CD14-positive monocyte (primary cell): ENCODE data around the gene EPB41L4A. TPM values are rescaled to one million over a fixed set of nuclear protein-coding genes. Genes with fewer than 3 reads are reported as not detected.

Source experiments
- DNase-seq, 3 donors: peaks; one replicate each; pipeline ENCODE4 v3.0.0-alpha.2; 2011 to 2022
- H2AFZ ChIP-seq: 2 replicates; pipeline ENCODE4 v1.6.0; 2012; ENCODE audit warnings: mild to moderate bottlenecking, low read depth, low read length, inconsistent platforms; ENCODE audit not compliant: insufficient read depth, poor library complexity, severe bottlenecking
- H3K27ac ChIP-seq, 2 donors: 1 replicate in 1 of 2; 2 replicates in 1 of 2; pipeline ENCODE4 v1.5.1; 2012 to 2013; ENCODE audit warnings: low read length in 2 of 2, control low read depth in 1 of 2, inconsistent platforms in 1 of 2, low read depth in 1 of 2, mild to moderate bottlenecking in 1 of 2
- H3K27me3 ChIP-seq, 2 donors: one replicate each; pipeline versions ENCODE4 v1.6.0 to v1.6.1; 2011 to 2013; ENCODE audit warnings: low read length in 2 of 2; ENCODE audit not compliant: control insufficient read depth in 2 of 2, insufficient read depth in 2 of 2
- H3K36me3 ChIP-seq, 2 donors: replicated peaks in 1 of 2; 1 replicate in 1 of 2; 2 replicates in 1 of 2; pipeline versions ENCODE4 v1.5.1 to v1.6.1; 2012 to 2013; ENCODE audit warnings: low read length in 2 of 2, control low read depth in 1 of 2, inconsistent platforms in 1 of 2, mild to moderate bottlenecking in 1 of 2; ENCODE audit not compliant: insufficient read depth in 2 of 2, control insufficient read depth in 1 of 2
- H3K4me1 ChIP-seq, 2 donors: 1 replicate in 1 of 2; 2 replicates in 1 of 2; pipeline versions ENCODE4 v1.5.1 to v1.6.1; 2012 to 2013; ENCODE audit warnings: low read length in 2 of 2, control low read depth in 1 of 2, inconsistent platforms in 1 of 2, mild to moderate bottlenecking in 1 of 2, moderate library complexity in 1 of 2; ENCODE audit not compliant: insufficient read depth in 2 of 2, control insufficient read depth in 1 of 2
- H3K4me2 ChIP-seq: replicated peaks from 2 replicates; pipeline ENCODE3; 2012; ENCODE audit warnings: low read length, moderate library complexity, mild to moderate bottlenecking; ENCODE audit not compliant: poor library complexity, severe bottlenecking; ENCODE audit errors: extremely low read depth
- H3K4me3 ChIP-seq, 3 experiments: fragments of 200-600 bp in 1 of 3; sonication (generic) in 1 of 3; replicated peaks in 1 of 3; 1 replicate in 2 of 3; 2 replicates in 1 of 3; pipeline ENCODE4 v1.5.1; 2011 to 2013; ENCODE audit warnings: low read length in 3 of 3, mild to moderate bottlenecking in 3 of 3, control low read depth in 2 of 3, low read depth in 2 of 3, inconsistent platforms in 1 of 3, moderate library complexity in 1 of 3
- H3K79me2 ChIP-seq: 2 replicates; pipeline ENCODE4 v1.6.0; 2012; ENCODE audit warnings: mild to moderate bottlenecking, control low read depth, inconsistent platforms, low read length, moderate library complexity; ENCODE audit not compliant: insufficient read depth
- H3K9ac ChIP-seq: 2 replicates; pipeline ENCODE4 v1.6.0; 2017; ENCODE audit warnings: low read length, mild to moderate bottlenecking; ENCODE audit not compliant: insufficient read depth, poor library complexity, severe bottlenecking
- H3K9me3 ChIP-seq, 2 donors: replicated peaks in 1 of 2; 1 replicate in 1 of 2; 2 replicates in 1 of 2; pipeline versions ENCODE4 v1.5.1 to v1.6.1; 2012 to 2013; ENCODE audit warnings: low read length in 2 of 2, control low read depth in 1 of 2; ENCODE audit not compliant: control insufficient read depth in 1 of 2, insufficient read depth in 1 of 2
- H4K20me1 ChIP-seq: 2 replicates; pipeline ENCODE4 v1.6.0; 2012; ENCODE audit warnings: mild to moderate bottlenecking, low read length, control low read depth, moderate library complexity; ENCODE audit not compliant: insufficient read depth
- H3K27ac Mint-ChIP-seq, 7 donors: one replicate each; pipeline ENCODE4 v1.8.0; 2020; ENCODE audit warnings: mild to moderate bottlenecking in 7 of 7, mixed read lengths in 7 of 7, moderate library complexity in 6 of 7, inconsistent platforms in 2 of 7
- H3K27me3 Mint-ChIP-seq, 3 donors: one replicate each; pipeline ENCODE4 v1.8.0; 2021 to 2022; ENCODE audit warnings: low read depth in 3 of 3, mild to moderate bottlenecking in 3 of 3, mixed read lengths in 3 of 3, moderate library complexity in 3 of 3, inconsistent platforms in 1 of 3
- H3K36me3 Mint-ChIP-seq, 2 donors: one replicate each; pipeline ENCODE4 v1.8.0; 2020; ENCODE audit warnings: mixed read lengths in 2 of 2, inconsistent platforms in 1 of 2, mild to moderate bottlenecking in 1 of 2
- H3K4me1 Mint-ChIP-seq: one replicate; pipeline ENCODE4 v1.8.0; 2020; ENCODE audit warnings: mild to moderate bottlenecking, mixed read lengths
- H3K4me3 Mint-ChIP-seq, 2 donors: one replicate each; pipeline ENCODE4 v1.8.0; 2020; ENCODE audit warnings: mild to moderate bottlenecking in 2 of 2, mixed read lengths in 2 of 2, moderate library complexity in 1 of 2
- H3K9me3 Mint-ChIP-seq, 7 donors: one replicate each; pipeline ENCODE4 v1.8.0; 2020 to 2022; ENCODE audit warnings: mixed read lengths in 7 of 7, mild to moderate bottlenecking in 6 of 7, moderate library complexity in 6 of 7, inconsistent platforms in 2 of 7
- CTCF ChIP-seq: fragments of 200-600 bp; IDR thresholded peaks from one replicate; pipeline ENCODE4 v1.8.0; 2022; ENCODE audit warnings: antibody characterized with exemption, mild to moderate bottlenecking
- WGBS: methylation state at CpG from one replicate; pipeline ENCODE4 v1.1.5; 2013; ENCODE audit warnings: missing lambda C conversion rate; ENCODE audit not compliant: insufficient coverage; 5-methylcytosine and 5-hydroxymethylcytosine counted together
- intact Hi-C, 2 donors: fragments of 100-400 bp; cut with micrococcal nuclease; formaldehyde crosslinking; loops; one replicate each; pipeline versions ENCODE4 v1.15.0 to v1.15.1; 2023
- polyA plus RNA-seq, 3 donors: library from polyadenylated mRNA; depleted of rRNA in 1 of 3; unstranded in 2 of 3; stranded (reverse) in 1 of 3; fragments of 300-500 nt in 2 of 3; fragments of >200 nt in 1 of 3; fragmentation: Illumina TruSeq in 2 of 3; gene quantifications; 1 replicate in 2 of 3; 2 replicates in 1 of 3; pipeline ENCODE4 v1.2.3, GENCODE V29; 2012 to 2021

Gene EPB41L4A
- polyA plus RNA-seq, 3 donors = 0.01 to 0.05 TPM; not detected in 1

- no peaks in the 10 kb centered on the region for H3K4me1 Mint-ChIP-seq
- peaks cover 0 to 3% (median 2%) of the 10 kb centered on the region in 3 donors for H3K27me3 Mint-ChIP-seq
- H3K27ac Mint-ChIP-seq = no peak overlapping the region
- no peak for TF ChIP-seq CTCF
- H3K4me3 Mint-ChIP-seq = no peak overlapping the region
- Histone ChIP-seq H3K36me3 (no peaks in the 10 kb centered on the region), H4K20me1 (no peaks in the 10 kb centered on the region), H3K4me2 (no peak overlapping the region), H3K9ac (no peak overlapping the region), H3K4me3 (no peak overlapping the region), H3K4me1 (no peaks in the 10 kb centered on the region), H3K9me3 (no peaks in the 10 kb centered on the region), H3K27me3 (no peaks in the 10 kb centered on the region), H2AFZ (no peak overlapping the region), H3K79me2 (no peaks in the 10 kb centered on the region), H3K27ac (no peak overlapping the region)
- intact Hi-C loops = no loop called here
- no peak for DNase-seq
- WGBS = 100% methylated on average over 1 of the region's 2 CpGs
- H3K36me3 Mint-ChIP-seq = no peaks in the 10 kb centered on the region
- peaks cover 0 to 5% (median 0%) of the 10 kb centered on the region in 7 donors for H3K9me3 Mint-ChIP-seq
These were observed 102.3 kb downstream of the EPB41L4A start for GRCh38 chr5:112316731-112317130.

GRCh38 chr5:112316006-112316405 is 103.1 kb downstream of the EPB41L4A start:
- no CpG with 5 or more reads among the region's 2 CpGs for WGBS
- no peak overlapping the region for H3K4me3 ChIP-seq
- H3K27ac Mint-ChIP-seq = no peak overlapping the region

More at GRCh38 chr5:112316006-112316405, 103.1 kb downstream of the EPB41L4A start:
- Histone ChIP-seq H3K4me2 (no peak overlapping the region), H3K27ac (no peak overlapping the region), H3K9me3 (no peaks in the 10 kb centered on the region), H3K9ac (no peak overlapping the region), H2AFZ (no peak overlapping the region), H3K27me3 (no peaks in the 10 kb centered on the region), H3K79me2 (no peaks in the 10 kb centered on the region), H4K20me1 (no peaks in the 10 kb centered on the region), H3K36me3 (no peaks in the 10 kb centered on the region), H3K4me1 (no peaks in the 10 kb centered on the region)
- Mint-ChIP-seq H3K27me3 (peaks cover 0 to 3% (median 2%) of the 10 kb centered on the region in 3 donors), H3K4me3 (no peak overlapping the region), H3K4me1 (no peaks in the 10 kb centered on the region), H3K36me3 (no peaks in the 10 kb centered on the region), H3K9me3 (peaks cover 0 to 5% (median 0%) of the 10 kb centered on the region in 7 donors)
- intact Hi-C loops = no loop called here
- no peak for DNase-seq
- no peak for TF ChIP-seq CTCF
